Activated B cell treated with CpG ODN at 0.5 μM for 24 hours (primary cell): ENCODE measurements around the gene GTF3C4. TPM values are rescaled to one million over a fixed set of nuclear protein-coding genes. Genes with fewer than 3 reads are reported as not detected.

Experiments used
- ATAC-seq: fragments of 200-7000 bp; cut with Tn5 transposase; one replicate; pipeline ENCODE4 v1.10.0; 2021; ENCODE audit warnings: low read depth, mild to moderate bottlenecking, moderate library complexity
- CTCF ChIA-PET: fragments of 350-600 bp; sonication (Branson Sonifier 250); formaldehyde crosslinking; loops from one replicate; lab custom pipeline; 2021; ENCODE audit warnings: antibody characterized with exemption; lab: Charles Lee
- POLR2A ChIA-PET: fragments of 350-600 bp; sonication (Branson Sonifier 250); formaldehyde crosslinking; loops from one replicate; lab custom pipeline; 2021; ENCODE audit warnings: antibody characterized with exemption; lab: Charles Lee
- DNase-seq: peaks from one replicate; pipeline ENCODE4 v3.0.0; 2022
- H3K27ac Mint-ChIP-seq: one replicate; pipeline ENCODE4 v1.8.0; 2020; ENCODE audit warnings: mixed read lengths
- H3K27me3 Mint-ChIP-seq: one replicate; pipeline ENCODE4 v1.8.0; 2021; ENCODE audit warnings: mixed read lengths
- H3K36me3 Mint-ChIP-seq: one replicate; pipeline ENCODE4 v1.8.0; 2021; ENCODE audit warnings: low read depth, mixed read lengths
- H3K4me1 Mint-ChIP-seq: one replicate; pipeline ENCODE4 v1.8.0; 2021; ENCODE audit warnings: mixed read lengths
- H3K4me3 Mint-ChIP-seq: one replicate; pipeline ENCODE4 v1.8.0; 2020; ENCODE audit warnings: mild to moderate bottlenecking, mixed read lengths
- H3K9me3 Mint-ChIP-seq: one replicate; pipeline ENCODE4 v1.8.0; 2020; ENCODE audit warnings: mixed read lengths
- intact Hi-C: fragments of 100-400 bp; cut with micrococcal nuclease; formaldehyde crosslinking; loops from one replicate; pipeline ENCODE4 v1.15.1; 2024
- total RNA-seq: library from RNA; stranded (reverse); gene quantifications from 2 replicates; pipeline ENCODE4 v1.2.3, GENCODE V29; 2022
- TF ChIP-seq, protein P1 (sequence below): fragments of 200-600 bp; IDR thresholded peaks from one replicate; pipeline ENCODE4 v1.8.0; 2022; ENCODE audit warnings: antibody characterized with exemption, mild to moderate bottlenecking

The GTF3C4 gene
- total RNA-seq, 1 donor from 2014 or later = 16.1 TPM

DNA sequence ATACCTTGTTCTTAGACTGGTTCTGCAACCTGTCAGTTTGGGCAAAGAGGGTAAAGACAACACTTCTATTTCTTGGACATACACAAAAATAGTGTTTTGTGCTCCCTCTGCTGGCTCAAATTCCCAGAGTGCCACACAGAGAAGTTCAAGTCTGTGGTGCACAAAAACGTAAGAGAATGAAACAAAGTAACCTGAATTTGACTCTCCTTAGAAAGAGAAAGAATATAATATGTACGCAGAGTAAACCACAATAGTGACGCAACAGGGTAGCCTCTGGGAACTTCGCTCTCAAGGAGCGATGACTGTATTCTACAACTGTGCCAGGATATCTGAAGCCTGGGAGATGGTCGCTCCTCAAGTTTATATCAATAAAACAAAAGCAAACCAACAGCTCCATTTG lies 19.0 kb upstream of the GTF3C4 start:
- Mint-ChIP-seq H3K4me1 (no peaks in the 10 kb centered on the region), H3K36me3 (peaks cover 76% of the 10 kb centered on the region), H3K9me3 (no peaks in the 10 kb centered on the region), H3K4me3 (no peak overlapping the region), H3K27ac (no peak overlapping the region), H3K27me3 (no peaks in the 10 kb centered on the region)
- ChIA-PET POLR2A (no interaction called here), CTCF (no interaction called here)
- intact Hi-C loops = loop anchor here (1.0 to 2.0 kb wide), 2 partner anchors 149 to 240 kb away; partner anchors contain the start of gene CFAP77
- no peak for DNase-seq
- ATAC-seq = no peak
- TF ChIP-seq, protein P1, sequence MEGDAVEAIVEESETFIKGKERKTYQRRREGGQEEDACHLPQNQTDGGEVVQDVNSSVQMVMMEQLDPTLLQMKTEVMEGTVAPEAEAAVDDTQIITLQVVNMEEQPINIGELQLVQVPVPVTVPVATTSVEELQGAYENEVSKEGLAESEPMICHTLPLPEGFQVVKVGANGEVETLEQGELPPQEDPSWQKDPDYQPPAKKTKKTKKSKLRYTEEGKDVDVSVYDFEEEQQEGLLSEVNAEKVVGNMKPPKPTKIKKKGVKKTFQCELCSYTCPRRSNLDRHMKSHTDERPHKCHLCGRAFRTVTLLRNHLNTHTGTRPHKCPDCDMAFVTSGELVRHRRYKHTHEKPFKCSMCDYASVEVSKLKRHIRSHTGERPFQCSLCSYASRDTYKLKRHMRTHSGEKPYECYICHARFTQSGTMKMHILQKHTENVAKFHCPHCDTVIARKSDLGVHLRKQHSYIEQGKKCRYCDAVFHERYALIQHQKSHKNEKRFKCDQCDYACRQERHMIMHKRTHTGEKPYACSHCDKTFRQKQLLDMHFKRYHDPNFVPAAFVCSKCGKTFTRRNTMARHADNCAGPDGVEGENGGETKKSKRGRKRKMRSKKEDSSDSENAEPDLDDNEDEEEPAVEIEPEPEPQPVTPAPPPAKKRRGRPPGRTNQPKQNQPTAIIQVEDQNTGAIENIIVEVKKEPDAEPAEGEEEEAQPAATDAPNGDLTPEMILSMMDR = no peak

DNA sequence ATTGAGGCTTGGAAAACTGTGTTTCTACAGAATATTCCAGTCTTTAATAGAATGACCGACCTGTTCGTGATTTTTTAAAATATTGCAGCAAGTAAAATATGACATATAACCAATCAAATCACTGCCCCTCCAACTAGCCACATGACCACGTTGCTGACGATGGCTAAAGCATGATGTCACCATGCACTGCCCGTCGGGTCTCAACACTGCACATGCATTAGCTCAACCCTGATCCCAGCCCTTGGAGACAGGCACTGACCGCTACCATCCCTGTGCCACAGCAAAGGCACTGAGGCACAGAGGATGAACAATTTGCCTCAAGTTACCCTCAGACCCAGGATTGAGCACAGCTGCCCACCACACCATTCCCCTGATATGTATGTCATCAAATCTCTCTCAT lies 14.0 kb upstream of the GTF3C4 start:
- intact Hi-C loops = no loop called here
- no peak for ATAC-seq
- TF ChIP-seq, protein P1 = no peak
- H3K27ac Mint-ChIP-seq = no peak overlapping the region
- CTCF ChIA-PET = no interaction called here
- DNase-seq = no peak
- no peaks in the 10 kb centered on the region for H3K9me3 Mint-ChIP-seq
- peaks cover 71% of the 10 kb centered on the region for H3K36me3 Mint-ChIP-seq
- H3K4me3 Mint-ChIP-seq = no peak overlapping the region
- POLR2A ChIA-PET = interaction anchor here (0.6 kb wide), 1 partner anchor 364 kb away, joined by 4 read pairs; no protein-coding TSS in a partner anchor
- no peaks in the 10 kb centered on the region for H3K27me3 Mint-ChIP-seq
- H3K4me1 Mint-ChIP-seq = no peaks in the 10 kb centered on the region

GRCh38 chr9:132662152-132662945 lies 7.9 kb upstream of the GTF3C4 start:
- DNase-seq = no peak
- Mint-ChIP-seq H3K27me3 (no peaks in the 10 kb centered on the region), H3K36me3 (peaks cover 31% of the 10 kb centered on the region), H3K4me1 (peaks cover under 1% of the 10 kb centered on the region), H3K4me3 (no peak overlapping the region), H3K27ac (no peak overlapping the region), H3K9me3 (no peaks in the 10 kb centered on the region)
- TF ChIP-seq, protein P1 = no peak
- intact Hi-C loops = no loop called here
- ATAC-seq = no peak
- POLR2A ChIA-PET = no interaction called here
- CTCF ChIA-PET = no interaction called here

DNA sequence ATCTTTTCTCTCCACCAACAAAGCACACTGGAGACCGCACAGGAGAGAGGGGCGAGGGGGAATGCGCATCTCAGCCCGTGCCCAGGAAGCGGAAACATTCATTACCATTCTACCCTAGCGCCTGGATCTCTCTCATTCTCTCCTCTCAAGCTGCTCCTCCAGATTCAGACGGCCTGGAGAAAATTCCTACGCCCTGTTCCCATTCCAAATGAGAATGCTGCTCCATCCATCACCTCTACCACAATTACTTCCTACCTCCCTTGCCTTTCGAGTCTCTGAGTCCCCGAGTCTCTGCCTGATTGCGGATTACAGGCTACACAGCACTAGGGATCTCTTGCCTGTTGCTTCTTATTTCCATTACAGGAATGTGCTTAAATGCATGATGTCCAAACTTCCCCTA lies 7.1 kb upstream of the GTF3C4 start:
- DNase-seq (no peak), ATAC-seq (no peak)
- H3K4me1 Mint-ChIP-seq = peaks cover 7% of the 10 kb centered on the region
- peaks cover 30% of the 10 kb centered on the region for H3K36me3 Mint-ChIP-seq
- intact Hi-C loops = no loop called here
- ChIA-PET CTCF (no interaction called here), POLR2A (no interaction called here)
- no peak overlapping the region for H3K27ac Mint-ChIP-seq
- no peak overlapping the region for H3K4me3 Mint-ChIP-seq
- no peaks in the 10 kb centered on the region for H3K9me3 Mint-ChIP-seq
- TF ChIP-seq, protein P1 = no peak
- no peaks in the 10 kb centered on the region for H3K27me3 Mint-ChIP-seq

- TF ChIP-seq, protein P1 = no peak
- CTCF ChIA-PET = no interaction called here
- ATAC-seq (no peak), DNase-seq (no peak)
- no peaks in the 10 kb centered on the region for H3K27me3 Mint-ChIP-seq
- peaks cover 13% of the 10 kb centered on the region for H3K4me1 Mint-ChIP-seq
- no peaks in the 10 kb centered on the region for H3K9me3 Mint-ChIP-seq
- POLR2A ChIA-PET = no interaction called here
- intact Hi-C loops = no loop called here
- no peak overlapping the region for H3K4me3 Mint-ChIP-seq
- H3K36me3 Mint-ChIP-seq = peaks cover 24% of the 10 kb centered on the region
- H3K27ac Mint-ChIP-seq = no peak overlapping the region
Observed at GRCh38 chr9:132663851-132664250, 6.4 kb upstream of the GTF3C4 start.
